Stimulated activated naive B cell treated with anti-CD40 and anti-IgM and Interleukin-4, amounts not matched to agents 10 μg/mL and 1 μg/mL and 100 μg/mL, for 72 hours (primary cell): ENCODE results near the gene GSTM2.
A peak's percentile ranks its signal among the peaks of the same experiment; 100 is the strongest.
"Not testable (repeated sequence)": the region's sequence is repeated elsewhere in the genome, so short reads cannot be mapped to it uniquely, and the experiment has no call there.

Experiments used
- ATAC-seq, 2 donors: fragments of 150-1000 bp; cut with Tn5 transposase; replicated peaks; 2 replicates each; pipeline ENCODE4 v1.10.0; 2021; ENCODE audit warnings: moderate library complexity in 1 of 2
- DNase-seq: peaks from one replicate; pipeline ENCODE4 v3.0.0; 2021
- H3K27ac Mint-ChIP-seq: one replicate; pipeline ENCODE4 v1.8.0; 2022; ENCODE audit warnings: mild to moderate bottlenecking, mixed read lengths
- H3K27me3 Mint-ChIP-seq, 2 donors: one replicate each; pipeline ENCODE4 v1.8.0; 2022; ENCODE audit warnings: mixed read lengths in 2 of 2
- H3K36me3 Mint-ChIP-seq, 2 donors: one replicate each; pipeline ENCODE4 v1.8.0; 2022; ENCODE audit warnings: mixed read lengths in 2 of 2, mild to moderate bottlenecking in 1 of 2
- H3K4me1 Mint-ChIP-seq, 2 donors: one replicate each; pipeline ENCODE4 v1.8.0; 2022; ENCODE audit warnings: mixed read lengths in 2 of 2, mild to moderate bottlenecking in 1 of 2
- H3K4me3 Mint-ChIP-seq, 2 donors: one replicate each; pipeline ENCODE4 v1.8.0; 2022; ENCODE audit warnings: mild to moderate bottlenecking in 2 of 2, mixed read lengths in 2 of 2, moderate library complexity in 1 of 2
- H3K9me3 Mint-ChIP-seq, 2 donors: one replicate each; pipeline ENCODE4 v1.8.0; 2022; ENCODE audit warnings: mixed read lengths in 2 of 2, mild to moderate bottlenecking in 1 of 2

The GSTM2 gene

DNA sequence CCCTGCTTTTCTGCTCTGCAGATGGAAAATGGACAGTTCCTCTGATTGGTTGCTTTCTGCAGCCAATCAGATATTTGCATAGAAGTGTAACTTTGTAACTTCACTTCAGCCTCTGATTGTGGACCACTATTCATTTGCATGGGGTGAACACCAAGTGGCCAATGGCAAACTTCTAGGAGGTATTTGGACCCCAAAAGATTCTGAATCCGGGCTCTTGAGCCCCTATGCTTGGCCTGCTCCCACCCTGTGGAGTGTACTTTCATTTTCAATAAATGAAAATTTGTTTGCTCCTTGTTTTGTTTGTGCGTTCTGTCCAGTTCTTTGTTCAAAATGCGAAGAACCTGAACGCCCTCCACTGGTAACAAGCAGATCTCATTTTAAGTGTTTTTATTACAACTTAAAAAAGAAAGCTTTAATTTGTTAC is 18.4 kb upstream of the GSTM2 start:
- ATAC-seq (no peak), DNase-seq (no peak)
- H3K36me3 Mint-ChIP-seq: no peaks in the 10 kb centered on the region
- H3K9me3 Mint-ChIP-seq: no peaks in the 10 kb centered on the region
- H3K4me1 Mint-ChIP-seq: peaks cover 0 to 1% of the 10 kb centered on the region in 2 donors
- H3K4me3 Mint-ChIP-seq: no peak overlapping the region
- H3K27me3 Mint-ChIP-seq: peaks cover 6 to 23% of the 10 kb centered on the region in 2 donors
- H3K27ac Mint-ChIP-seq: no peak overlapping the region

DNA sequence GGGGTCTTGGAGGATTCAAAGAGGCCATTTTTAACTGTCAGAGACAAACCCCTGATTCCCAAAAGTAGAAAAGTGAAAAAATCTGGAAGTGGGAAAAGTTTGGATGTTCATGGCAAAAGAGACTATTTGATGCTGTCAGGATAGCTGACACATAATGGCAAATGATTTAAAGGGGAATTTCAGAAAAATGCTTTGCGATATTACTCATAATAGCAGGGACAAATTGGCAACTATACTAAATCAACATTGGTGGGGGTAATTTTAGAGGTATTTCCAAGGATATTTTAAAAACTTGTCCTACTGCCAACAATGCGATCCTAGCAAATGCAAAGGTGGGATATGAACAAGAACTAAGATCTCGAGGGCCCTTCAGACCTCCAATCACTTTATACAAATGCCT is 17.2 kb upstream of the GSTM2 start:
- peaks cover 6 to 23% of the 10 kb centered on the region in 2 donors for H3K27me3 Mint-ChIP-seq
- no peaks in the 10 kb centered on the region for H3K9me3 Mint-ChIP-seq
- no peak overlapping the region for H3K27ac Mint-ChIP-seq
- ATAC-seq (no peak), DNase-seq (no peak)
- peaks cover 4 to 8% of the 10 kb centered on the region in 2 donors for H3K4me1 Mint-ChIP-seq
- H3K4me3 Mint-ChIP-seq: no peak overlapping the region
- H3K36me3 Mint-ChIP-seq: no peaks in the 10 kb centered on the region

DNA sequence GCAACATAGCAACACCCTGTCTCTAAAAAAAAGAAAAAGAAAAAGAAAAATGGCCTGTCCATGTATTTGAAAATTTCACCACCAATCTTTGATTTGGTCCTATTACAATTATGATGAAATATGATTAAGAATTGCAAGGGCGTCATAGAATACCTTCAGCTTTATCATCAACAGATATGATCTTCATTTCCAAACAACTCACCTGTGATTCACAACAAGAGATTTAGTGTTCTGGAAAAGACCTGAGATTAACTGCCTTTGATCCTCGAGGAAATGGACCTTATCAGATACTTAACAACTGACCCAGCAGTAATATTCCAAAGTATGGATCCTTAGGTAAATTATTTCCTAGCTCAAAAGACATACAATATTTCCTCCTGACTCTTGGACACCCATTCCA is 15.5 kb upstream of the GSTM2 start:
- Mint-ChIP-seq H3K27ac (no peak overlapping the region), H3K4me3 (no peak overlapping the region), H3K4me1 (peaks cover 14 to 21% of the 10 kb centered on the region in 2 donors), H3K27me3 (peaks cover 6 to 23% of the 10 kb centered on the region in 2 donors), H3K36me3 (no peaks in the 10 kb centered on the region), H3K9me3 (no peaks in the 10 kb centered on the region)
- DNase-seq (no peak), ATAC-seq (no peak)

DNA sequence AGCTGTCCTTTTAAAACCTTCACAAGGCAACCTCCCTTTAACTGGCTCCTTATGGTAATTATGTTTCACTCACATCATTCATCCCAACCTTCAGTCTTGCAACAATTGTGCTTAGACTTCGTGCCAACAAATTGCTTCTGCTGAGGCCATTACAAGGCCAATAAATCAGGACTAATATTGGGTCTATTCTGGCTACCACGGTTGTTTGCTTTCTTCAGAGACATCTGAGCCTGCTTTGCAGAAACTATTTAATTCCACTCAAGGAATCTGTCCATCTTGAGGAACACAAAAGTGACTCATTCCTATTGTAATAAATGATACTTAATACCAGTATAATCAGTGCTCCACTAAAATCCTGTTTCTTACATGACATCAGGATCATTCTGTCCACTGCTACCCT is 14.6 kb upstream of the GSTM2 start:
- H3K4me1 Mint-ChIP-seq: peaks cover 15 to 21% of the 10 kb centered on the region in 2 donors
- DNase-seq: no peak
- H3K4me3 Mint-ChIP-seq: no peak overlapping the region
- peaks cover 6 to 23% of the 10 kb centered on the region in 2 donors for H3K27me3 Mint-ChIP-seq
- H3K36me3 Mint-ChIP-seq: peaks cover 0 to 2% of the 10 kb centered on the region in 2 donors
- H3K9me3 Mint-ChIP-seq: no peaks in the 10 kb centered on the region
- H3K27ac Mint-ChIP-seq: no peak overlapping the region
- no peak for ATAC-seq

DNA sequence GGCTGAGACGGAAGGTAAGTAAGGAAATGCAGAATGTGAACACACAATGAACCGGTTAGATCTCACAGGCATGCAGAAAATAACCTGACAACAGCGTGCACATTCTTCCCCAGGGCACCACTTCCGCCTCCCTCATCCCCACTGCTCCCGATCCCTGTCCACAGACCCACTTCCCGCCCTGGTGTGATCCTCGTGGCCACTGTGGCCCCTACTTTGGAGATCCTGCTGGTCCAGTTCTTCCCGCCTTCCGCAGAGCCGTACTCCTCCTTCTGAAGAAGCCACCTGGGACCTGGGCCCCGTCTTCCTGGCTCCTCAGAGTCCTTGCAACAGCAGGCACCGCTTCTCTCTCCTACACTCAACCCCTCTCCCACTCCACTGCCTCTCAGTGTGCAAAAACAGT is 13.3 kb upstream of the GSTM2 start:
- ATAC-seq (no peak), DNase-seq (no peak)
- Mint-ChIP-seq H3K36me3 (peaks cover 0 to 8% of the 10 kb centered on the region in 2 donors), H3K4me1 (peaks cover 15 to 21% of the 10 kb centered on the region in 2 donors), H3K9me3 (no peaks in the 10 kb centered on the region), H3K27me3 (peaks cover 6 to 23% of the 10 kb centered on the region in 2 donors), H3K27ac (no peak overlapping the region), H3K4me3 (no peak overlapping the region)

DNA sequence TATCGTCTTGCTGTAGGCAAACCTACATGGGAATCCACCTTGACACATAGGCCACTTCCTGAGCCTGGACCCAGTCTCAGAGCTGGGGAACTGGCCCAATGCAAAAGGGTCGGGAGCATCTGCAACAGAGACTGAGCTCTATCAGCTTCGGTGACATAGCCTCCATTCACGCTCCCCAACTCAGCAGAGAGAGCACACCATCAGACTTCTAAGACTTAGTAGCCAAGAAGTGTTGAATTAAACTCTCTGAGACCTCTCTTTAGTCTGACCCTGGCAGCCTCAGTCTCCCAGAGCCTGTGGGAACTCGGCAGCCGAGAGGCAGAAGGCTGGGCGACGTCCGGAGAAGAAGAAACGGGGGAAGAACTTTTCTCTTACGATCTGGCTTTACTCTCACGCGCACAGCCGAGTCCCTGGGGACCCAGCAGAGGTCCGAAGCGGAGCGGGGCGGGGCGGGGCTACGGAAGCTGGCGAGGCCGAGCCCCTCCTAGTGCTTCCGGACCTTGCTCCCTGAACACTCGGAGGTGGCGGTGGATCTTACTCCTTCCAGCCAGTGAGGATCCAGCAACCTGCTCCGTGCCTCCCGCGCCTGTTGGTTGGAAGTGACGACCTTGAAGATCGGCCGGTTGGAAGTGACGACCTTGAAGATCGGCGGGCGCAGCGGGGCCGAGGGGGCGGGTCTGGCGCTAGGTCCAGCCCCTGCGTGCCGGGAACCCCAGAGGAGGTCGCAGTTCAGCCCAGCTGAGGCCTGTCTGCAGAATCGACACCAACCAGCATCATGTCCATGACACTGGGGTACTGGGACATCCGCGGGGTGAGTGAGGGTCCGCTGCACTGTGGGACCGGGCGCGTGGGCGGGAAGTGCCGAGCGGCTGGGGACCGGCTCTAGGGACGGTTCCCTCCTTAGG is 12.0 kb upstream of the GSTM2 start, which contains the start of gene GSTM4:
TSS of gene GSTM4 (plus strand) at position 485 of the 905 bp plus-strand sequence. CDS start at position 776, 291 bp downstream.
- H3K9me3 Mint-ChIP-seq: no peaks in the 10 kb centered on the region
- H3K27ac Mint-ChIP-seq: peak within 1 kb of the TSS; percentile 89
- DNase-seq (peak; percentile 80), ATAC-seq (peak; percentile 94 to 95)
- H3K4me3 Mint-ChIP-seq: peak within 1 kb of the TSS; percentile 93
- peaks cover 0 to 8% of the 10 kb centered on the region in 2 donors for H3K36me3 Mint-ChIP-seq
- peaks cover 3 to 22% of the 10 kb centered on the region in 2 donors for H3K27me3 Mint-ChIP-seq
- peaks cover 15 to 29% of the 10 kb centered on the region in 2 donors for H3K4me1 Mint-ChIP-seq

DNA sequence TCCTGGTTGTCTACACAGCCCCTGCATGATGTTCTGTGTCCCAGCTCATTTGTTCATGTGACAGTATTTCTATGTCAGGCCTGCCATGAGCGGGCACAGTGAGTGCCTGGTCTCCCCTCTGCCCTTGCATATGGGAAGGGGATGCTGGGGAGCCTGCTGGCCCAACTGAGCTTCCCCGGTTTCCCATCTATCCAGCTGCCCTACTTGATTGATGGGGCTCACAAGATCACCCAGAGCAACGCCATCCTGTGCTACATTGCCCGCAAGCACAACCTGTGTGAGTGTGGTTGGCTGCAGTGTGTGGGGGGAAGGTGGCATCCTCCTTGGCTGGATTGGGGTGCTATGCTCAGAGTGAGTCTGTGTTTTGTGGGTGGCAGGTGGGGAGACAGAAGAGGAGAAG is 10.5 kb upstream of the GSTM2 start:
- peaks cover 0 to 12% of the 10 kb centered on the region in 2 donors for H3K36me3 Mint-ChIP-seq
- H3K4me3 Mint-ChIP-seq: peak overlapping the region in 1 of 2 donors; percentile 15
- no peak overlapping the region for H3K27ac Mint-ChIP-seq

GRCh38 chr1:109657970-109658369 is 9.9 kb upstream of the GSTM2 start:
- Mint-ChIP-seq H3K9me3 (no peaks in the 10 kb centered on the region), H3K27me3 (peaks cover 0 to 4% of the 10 kb centered on the region in 2 donors), H3K27ac (no peak overlapping the region), H3K36me3 (peaks cover 0 to 12% of the 10 kb centered on the region in 2 donors), H3K4me1 (peaks cover 18 to 29% of the 10 kb centered on the region in 2 donors), H3K4me3 (no peak overlapping the region)
- no peak for ATAC-seq
- no peak for DNase-seq

More for the DNA sequence above, 10.5 kb upstream of the GSTM2 start:
- no peaks in the 10 kb centered on the region for H3K9me3 Mint-ChIP-seq
- ATAC-seq (no peak), DNase-seq (no peak)
- H3K4me1 Mint-ChIP-seq: peaks cover 18 to 29% of the 10 kb centered on the region in 2 donors
- peaks cover 0 to 7% of the 10 kb centered on the region in 2 donors for H3K27me3 Mint-ChIP-seq

- DNase-seq: no peak
- H3K27me3 Mint-ChIP-seq: no peaks in the 10 kb centered on the region
- H3K4me1 Mint-ChIP-seq: peaks cover 18 to 29% of the 10 kb centered on the region in 2 donors
- ATAC-seq: no peak
- peaks cover 0 to 12% of the 10 kb centered on the region in 2 donors for H3K36me3 Mint-ChIP-seq
- H3K9me3 Mint-ChIP-seq: no peaks in the 10 kb centered on the region
- H3K27ac Mint-ChIP-seq: no peak overlapping the region
- H3K4me3 Mint-ChIP-seq: no peak overlapping the region
Measured at GRCh38 chr1:109658533-109659042, 9.3 kb upstream of the GSTM2 start.

GRCh38 chr1:109659145-109659544 is 8.7 kb upstream of the GSTM2 start:
- Mint-ChIP-seq H3K27ac (no peak overlapping the region), H3K9me3 (no peaks in the 10 kb centered on the region), H3K36me3 (peaks cover 0 to 12% of the 10 kb centered on the region in 2 donors), H3K27me3 (no peaks in the 10 kb centered on the region), H3K4me3 (no peak overlapping the region), H3K4me1 (peaks cover 18 to 29% of the 10 kb centered on the region in 2 donors)
- ATAC-seq: no peak
- no peak for DNase-seq

- no peak for ATAC-seq
- peaks cover 0 to 12% of the 10 kb centered on the region in 2 donors for H3K36me3 Mint-ChIP-seq
Measured at GRCh38 chr1:109659997-109660690, 7.7 kb upstream of the GSTM2 start.

DNA sequence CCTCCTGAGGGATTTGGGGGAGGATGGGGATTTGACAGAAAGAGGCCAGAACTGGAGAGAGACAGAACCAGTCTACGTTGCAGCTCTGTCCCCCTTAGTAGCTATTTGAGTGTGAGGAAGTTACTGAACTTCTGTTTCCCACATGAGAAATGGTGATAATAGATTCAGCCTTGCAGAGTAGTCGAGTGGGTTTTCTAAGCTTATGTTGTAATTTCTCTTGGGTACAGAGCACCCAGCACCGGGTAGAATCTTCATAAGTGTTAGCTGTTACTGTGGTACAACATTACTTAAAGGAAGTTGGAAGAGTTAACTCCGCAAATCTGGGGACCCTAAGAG is 7.2 kb upstream of the GSTM2 start:
- not testable (repeated sequence) for H3K27ac Mint-ChIP-seq, ATAC-seq, DNase-seq, H3K4me3 Mint-ChIP-seq, H3K9me3 Mint-ChIP-seq, H3K27me3 Mint-ChIP-seq
- Mint-ChIP-seq H3K36me3 (peaks cover 0 to 12% of the 10 kb centered on the region in 2 donors), H3K4me1 (peaks cover 14 to 20% of the 10 kb centered on the region in 2 donors)

More at GRCh38 chr1:109659997-109660690, 7.7 kb upstream of the GSTM2 start:
- H3K27me3 Mint-ChIP-seq: no peaks in the 10 kb centered on the region
- no peak overlapping the region for H3K4me3 Mint-ChIP-seq
- DNase-seq: no peak
- no peaks in the 10 kb centered on the region for H3K9me3 Mint-ChIP-seq
- peaks cover 14 to 25% of the 10 kb centered on the region in 2 donors for H3K4me1 Mint-ChIP-seq
- H3K27ac Mint-ChIP-seq: peak overlapping the region; percentile 70

DNA sequence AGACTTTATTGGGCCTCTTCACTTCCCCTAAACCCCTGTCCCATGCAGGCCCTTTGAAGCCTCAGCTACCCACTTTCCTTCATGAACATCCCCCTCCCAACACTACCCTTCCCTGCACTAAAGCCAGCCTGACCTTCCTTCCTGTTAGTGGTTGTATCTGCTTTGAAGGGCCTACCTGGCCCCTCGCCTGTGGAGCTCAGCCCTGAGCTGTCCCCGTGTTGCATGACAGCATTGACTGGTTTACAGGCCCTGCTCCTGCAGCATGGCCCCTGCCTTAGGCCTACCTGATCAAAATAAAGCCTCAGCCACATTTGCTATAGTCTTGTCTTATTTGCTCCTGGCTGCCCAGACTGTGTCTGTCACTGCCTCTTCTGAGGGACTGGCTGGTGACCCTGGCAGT is 6.5 kb upstream of the GSTM2 start:
- Mint-ChIP-seq H3K27me3 (no peaks in the 10 kb centered on the region), H3K27ac (no peak overlapping the region), H3K9me3 (no peaks in the 10 kb centered on the region), H3K36me3 (peaks cover 0 to 12% of the 10 kb centered on the region in 2 donors), H3K4me1 (peaks cover 9 to 13% of the 10 kb centered on the region in 2 donors), H3K4me3 (no peak overlapping the region)
- DNase-seq: no peak
- ATAC-seq: no peak

- ATAC-seq (no peak), DNase-seq (no peak)
- Mint-ChIP-seq H3K4me3 (no peak overlapping the region), H3K27me3 (no peaks in the 10 kb centered on the region), H3K9me3 (no peaks in the 10 kb centered on the region), H3K36me3 (peaks cover 0 to 5% of the 10 kb centered on the region in 2 donors), H3K27ac (no peak overlapping the region), H3K4me1 (peaks cover 15 to 29% of the 10 kb centered on the region in 2 donors)
Measured at GRCh38 chr1:109664671-109665070, 3.2 kb upstream of the GSTM2 start.
